DND-41 (cell line): ENCODE measurements around the gene DNAJC10.

Source experiments
- ATAC-seq: fragments of 200-7000 bp; cut with Tn5 transposase; 3 replicates; pipeline ENCODE4 v1.9.1; 2021; ENCODE audit warnings: low read depth; ENCODE audit not compliant: insufficient read depth
- DNase-seq: peaks from one replicate; pipeline ENCODE4 v3.0.0-alpha.2; 2020
- H2AFZ ChIP-seq: 2 replicates; pipeline ENCODE4 v1.6.0; 2012; ENCODE audit warnings: low read depth, low read length
- H3K27ac ChIP-seq: 2 replicates; pipeline ENCODE4 v1.5.1; 2012; ENCODE audit warnings: low read length, inconsistent platforms
- H3K27me3 ChIP-seq: fragments of 200-600 bp; sonication (generic); 2 replicates; pipeline ENCODE4 v1.6.0; 2012; ENCODE audit warnings: low read length, mild to moderate bottlenecking, inconsistent platforms; ENCODE audit not compliant: insufficient read depth, poor library complexity
- H3K36me3 ChIP-seq: 2 replicates; pipeline ENCODE4 v1.5.1; 2012; ENCODE audit warnings: low read length, inconsistent platforms; ENCODE audit not compliant: insufficient read depth
- H3K4me1 ChIP-seq: 2 replicates; pipeline ENCODE4 v1.5.1; 2012; ENCODE audit warnings: mild to moderate bottlenecking, low read length; ENCODE audit not compliant: insufficient read depth
- H3K4me2 ChIP-seq: 2 replicates; pipeline ENCODE4 v1.6.0; 2012; ENCODE audit warnings: mild to moderate bottlenecking, moderate library complexity, low read length, inconsistent platforms; ENCODE audit not compliant: insufficient read depth
- H3K4me3 ChIP-seq, 2 experiments: fragments of 200-600 bp in 1 of 2; shearing (Covaris generic) in 1 of 2; 2 replicates each; pipeline ENCODE4 v1.5.1; 2012 to 2016; ENCODE audit warnings: inconsistent platforms in 2 of 2, low read length in 2 of 2, mild to moderate bottlenecking in 2 of 2, low read depth in 1 of 2, moderate library complexity in 1 of 2
- H3K79me2 ChIP-seq: 2 replicates; pipeline ENCODE4 v1.6.0; 2012; ENCODE audit warnings: low read length, inconsistent platforms; ENCODE audit not compliant: insufficient read depth
- H3K9ac ChIP-seq: 2 replicates; pipeline ENCODE4 v1.6.0; 2012; ENCODE audit warnings: low read depth, mild to moderate bottlenecking, inconsistent platforms, low read length, moderate library complexity
- H3K9me3 ChIP-seq: 2 replicates; pipeline ENCODE4 v1.5.1; 2012; ENCODE audit warnings: low read length, moderate library complexity, mild to moderate bottlenecking, inconsistent platforms; ENCODE audit not compliant: insufficient read depth, severe bottlenecking
- H4K20me1 ChIP-seq: 2 replicates; pipeline ENCODE4 v1.6.0; 2012; ENCODE audit warnings: low read length; ENCODE audit not compliant: insufficient read depth
- EZH2 ChIP-seq: IDR thresholded peaks from 3 replicates; pipeline ENCODE4 v1.6.1; 2012; ENCODE audit warnings: borderline replicate concordance, low read depth, mild to moderate bottlenecking, moderate library complexity, low read length, inconsistent platforms; ENCODE audit not compliant: severe bottlenecking
- TF ChIP-seq, protein P1 (sequence below): IDR thresholded peaks from 2 replicates; pipeline ENCODE4 v1.5.1; 2012; ENCODE audit warnings: borderline replicate concordance, low read length, moderate library complexity, mild to moderate bottlenecking; ENCODE audit not compliant: poor library complexity, severe bottlenecking; ENCODE audit errors: extremely low read depth

The DNAJC10 gene

DNA sequence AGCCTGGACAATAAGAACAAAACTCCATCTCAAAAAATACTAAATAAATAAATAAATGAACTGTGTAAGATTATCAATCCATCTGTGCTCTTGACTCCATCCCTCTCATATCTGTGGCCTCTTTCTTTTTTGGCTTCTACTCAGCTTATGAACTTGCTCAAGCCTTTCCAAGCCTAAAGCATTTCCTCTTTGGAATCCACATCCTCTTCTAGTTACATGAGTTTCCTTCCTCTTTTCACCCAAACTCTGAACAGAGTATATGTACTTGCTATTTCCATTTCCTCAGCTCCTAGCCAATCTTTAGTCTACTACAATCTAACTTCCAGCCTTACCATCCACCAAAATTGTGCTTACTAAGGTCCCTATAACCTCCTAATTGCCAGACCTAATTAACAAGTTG lies 2.5 kb upstream of the DNAJC10 start:
- ATAC-seq (no peak), DNase-seq (no peak)
- TF ChIP-seq, protein P1, sequence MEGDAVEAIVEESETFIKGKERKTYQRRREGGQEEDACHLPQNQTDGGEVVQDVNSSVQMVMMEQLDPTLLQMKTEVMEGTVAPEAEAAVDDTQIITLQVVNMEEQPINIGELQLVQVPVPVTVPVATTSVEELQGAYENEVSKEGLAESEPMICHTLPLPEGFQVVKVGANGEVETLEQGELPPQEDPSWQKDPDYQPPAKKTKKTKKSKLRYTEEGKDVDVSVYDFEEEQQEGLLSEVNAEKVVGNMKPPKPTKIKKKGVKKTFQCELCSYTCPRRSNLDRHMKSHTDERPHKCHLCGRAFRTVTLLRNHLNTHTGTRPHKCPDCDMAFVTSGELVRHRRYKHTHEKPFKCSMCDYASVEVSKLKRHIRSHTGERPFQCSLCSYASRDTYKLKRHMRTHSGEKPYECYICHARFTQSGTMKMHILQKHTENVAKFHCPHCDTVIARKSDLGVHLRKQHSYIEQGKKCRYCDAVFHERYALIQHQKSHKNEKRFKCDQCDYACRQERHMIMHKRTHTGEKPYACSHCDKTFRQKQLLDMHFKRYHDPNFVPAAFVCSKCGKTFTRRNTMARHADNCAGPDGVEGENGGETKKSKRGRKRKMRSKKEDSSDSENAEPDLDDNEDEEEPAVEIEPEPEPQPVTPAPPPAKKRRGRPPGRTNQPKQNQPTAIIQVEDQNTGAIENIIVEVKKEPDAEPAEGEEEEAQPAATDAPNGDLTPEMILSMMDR, result no peak
- TF ChIP-seq EZH2, result no peak
- peaks cover 34% of the 10 kb centered on the region for H3K4me1 ChIP-seq
- no peaks in the 10 kb centered on the region for H3K9me3 ChIP-seq
- H3K27ac ChIP-seq, result no peak overlapping the region
- no peaks in the 10 kb centered on the region; the same call in 1 of the 2 replicates for H3K36me3 ChIP-seq
- H2AFZ ChIP-seq, result 0 out of 2 replicates have a peak overlapping the region, but pooled peaks have one; percentile 36
- no peak overlapping the region for H3K4me3 ChIP-seq
- no peak overlapping the region for H3K4me2 ChIP-seq
- peaks cover 10% of the 10 kb centered on the region for H3K79me2 ChIP-seq
- H3K9ac ChIP-seq, result no peak overlapping the region
- no peaks in the 10 kb centered on the region for H4K20me1 ChIP-seq
- H3K27me3 ChIP-seq, result no peaks in the 10 kb centered on the region

DNA sequence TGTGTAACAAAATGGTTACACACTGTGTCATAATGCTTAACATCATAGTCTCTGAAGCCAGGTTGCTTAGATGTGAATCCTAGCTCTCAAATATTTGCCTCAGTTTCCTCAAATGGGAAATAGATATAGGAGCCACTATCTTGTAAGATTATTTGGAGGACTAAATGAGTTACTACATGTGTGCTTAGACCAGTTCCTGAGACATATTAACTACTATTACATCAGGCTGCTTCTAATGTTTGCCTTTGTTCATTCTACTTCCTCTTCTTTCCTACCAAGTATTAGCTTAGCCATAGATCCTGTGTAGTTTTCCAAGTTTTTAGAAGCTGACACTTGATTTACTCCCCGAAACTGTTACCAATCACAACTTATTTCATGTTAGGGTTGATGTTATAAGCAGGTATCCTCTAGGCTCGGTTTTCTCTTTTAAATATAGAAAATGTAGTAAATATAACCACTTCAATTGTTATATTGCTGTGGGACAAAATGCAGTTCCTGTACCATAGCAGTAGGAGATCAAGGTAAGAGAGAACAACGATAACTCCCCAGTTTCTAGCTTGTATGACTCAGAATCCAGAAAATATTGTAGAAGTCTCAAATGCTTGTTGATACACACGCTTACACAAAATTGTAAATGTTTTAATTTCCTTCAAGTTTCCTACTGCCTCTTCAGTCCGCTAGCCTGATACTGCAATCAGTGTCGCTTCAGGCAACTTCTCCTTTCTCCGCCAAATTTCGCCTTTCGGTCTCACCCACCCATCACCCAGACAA lies 751 bp upstream of the DNAJC10 start:
- ATAC-seq, result peak; percentile 4; the same call in 2 of the 3 replicates

DNA sequence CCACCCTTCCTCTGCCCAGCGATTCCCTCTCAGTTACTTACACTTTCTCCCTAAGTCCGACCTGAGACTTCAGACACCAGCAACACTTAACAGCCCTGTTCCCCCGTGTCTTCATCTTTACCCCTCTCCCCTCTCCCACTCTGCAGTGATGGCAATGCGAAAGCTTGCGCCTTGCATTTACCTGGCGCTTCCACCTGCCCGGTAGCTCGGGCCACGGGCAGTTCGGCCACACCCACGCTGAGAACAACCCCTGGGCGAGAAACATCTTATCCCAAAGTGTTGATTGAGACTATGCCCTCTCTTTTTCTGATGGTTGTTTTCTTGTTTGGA lies 558 bp downstream of the DNAJC10 start:
- Histone ChIP-seq H3K4me2 (peak overlapping the region; percentile 99), H3K27ac (peak overlapping the region; percentile 73), H3K9me3 (no peaks in the 10 kb centered on the region), H3K27me3 (no peaks in the 10 kb centered on the region), H3K79me2 (peaks cover 10% of the 10 kb centered on the region), H3K4me1 (peaks cover 38% of the 10 kb centered on the region), H3K36me3 (peaks cover 19% of the 10 kb centered on the region), H3K9ac (peak overlapping the region; percentile 69), H3K4me3 (peak overlapping the region; percentile 55 to 76; a peak in 3 of 4 replicates), H2AFZ (peak overlapping the region; percentile 94), H4K20me1 (no peaks in the 10 kb centered on the region)
- DNase-seq (no peak), ATAC-seq (no peak)
- TF ChIP-seq, protein P1, result no peak
- TF ChIP-seq EZH2, result no peak

More for the DNA sequence above, 751 bp upstream of the DNAJC10 start:
- peak overlapping the region; percentile 73 for H3K27ac ChIP-seq
- peak overlapping the region; percentile 99 for H3K4me2 ChIP-seq
- peak overlapping the region; percentile 55 to 76 for H3K4me3 ChIP-seq
- peak overlapping the region; percentile 94 for H2AFZ ChIP-seq
- no peak for DNase-seq
- peaks cover 10% of the 10 kb centered on the region for H3K79me2 ChIP-seq
- peaks cover 6% of the 10 kb centered on the region for H3K36me3 ChIP-seq
- no peaks in the 10 kb centered on the region for H3K27me3 ChIP-seq
- TF ChIP-seq EZH2, result no peak
- TF ChIP-seq, protein P1, result no peak
- no peaks in the 10 kb centered on the region for H4K20me1 ChIP-seq
- H3K4me1 ChIP-seq, result peaks cover 38% of the 10 kb centered on the region
- H3K9ac ChIP-seq, result peak overlapping the region; percentile 69
- no peaks in the 10 kb centered on the region for H3K9me3 ChIP-seq
